HCT116 (cell line): ENCODE data around the gene PACRG. TPM values are rescaled to one million over a fixed set of nuclear protein-coding genes. Genes with fewer than 3 reads are reported as not detected.
A peak's percentile ranks its signal among the peaks of the same experiment; 100 is the strongest.
"Not testable (repeated sequence)": the region's sequence is repeated elsewhere in the genome, so short reads cannot be mapped to it uniquely, and the experiment has no call there.

Source experiments
- ATAC-seq: fragments of 200-7000 bp; cut with Tn5 transposase; 2 replicates; pipeline ENCODE4 v1.9.1; 2020; ENCODE audit warnings: mild to moderate bottlenecking, moderate library complexity
- Bru-seq: library from RNA; stranded (reverse); fragments of 400-500 nt; gene quantifications from one replicate; lab custom pipeline; 2021; lab: Mats Ljungman, UMichigan
- BruChase-seq, 2 experiments: library from RNA; stranded (reverse); fragments of 400-500 nt; gene quantifications; one replicate each; lab custom pipeline; 2021; lab: Mats Ljungman, UMichigan
- BruUV-seq: library from RNA; stranded (reverse); fragments of 400-500 nt; replicated peaks from 2 replicates; lab custom pipeline; 2021; lab: Mats Ljungman, UMichigan
- CTCF ChIA-PET: fragments of 300-600 bp; sonication (Branson Sonifier 250); formaldehyde crosslinking; loops from one replicate; lab custom pipeline; 2021; ENCODE audit warnings: antibody characterized with exemption; lab: Charles Lee
- POLR2A ChIA-PET: fragments of 300-600, 350-600 bp; sonication (Branson Sonifier 250); formaldehyde crosslinking; loops from one replicate; lab custom pipeline; 2021; ENCODE audit warnings: antibody characterized with exemption; lab: Charles Lee
- RAD21 ChIA-PET, 2 experiments: fragments of 300-600 bp; sonication (Branson Sonifier 250); formaldehyde crosslinking; loops; one replicate each; lab custom pipeline; 2023; ENCODE audit warnings: low total read pairs in 2 of 2; ENCODE audit not compliant: uncharacterized antibody in 2 of 2, unreplicated experiment in 2 of 2, low non-redundant PET in 1 of 2; lab: Charles Lee
- DNase-seq: peaks from one replicate; pipeline ENCODE4 v3.0.0-alpha.2; 2010; ENCODE audit warnings: low read depth, low spot score
- H2AFZ ChIP-seq: fragments of 200-600 bp; shearing (Covaris generic), sonication (generic); 2 replicates; pipeline ENCODE4 v1.6.1; 2017; ENCODE audit warnings: low read depth, mixed run types, mixed read lengths, antibody characterized with exemption, low read length; ENCODE audit not compliant: poor library complexity, severe bottlenecking
- H3K27ac ChIP-seq: 2 replicates; pipeline ENCODE4 v1.5.1; 2012; ENCODE audit warnings: low read depth, low read length
- H3K27me3 ChIP-seq: fragments of 200-600 bp; sonication (generic); 2 replicates; pipeline ENCODE4 v1.6.1; 2016; ENCODE audit warnings: mixed run types, low read length, mixed read lengths; ENCODE audit not compliant: insufficient read depth
- H3K36me3 ChIP-seq, 2 experiments: fragments of 200-500 bp in 1 of 2; fragments of 200-600 bp in 1 of 2; sonication (Bioruptor generic) in 1 of 2; sonication (generic) in 1 of 2; 2 replicates each; pipeline versions ENCODE4 v1.5.1 to v1.6.1; 2014 to 2016; ENCODE audit warnings: low read length in 2 of 2, inconsistent platforms in 1 of 2, mixed read lengths in 1 of 2, mixed run types in 1 of 2; ENCODE audit not compliant: insufficient read depth in 2 of 2, control insufficient read depth in 1 of 2
- H3K4me1 ChIP-seq, 2 experiments: fragments of 200-600 bp in 1 of 2; sonication (generic) in 1 of 2; 2 replicates each; pipeline versions ENCODE4 v1.5.1 to v1.6.1; 2012 to 2017; ENCODE audit warnings: low read length in 2 of 2, inconsistent platforms in 1 of 2, mild to moderate bottlenecking in 1 of 2, mixed read lengths in 1 of 2, mixed run types in 1 of 2, moderate library complexity in 1 of 2; ENCODE audit not compliant: insufficient read depth in 2 of 2, control insufficient read depth in 1 of 2
- H3K4me2 ChIP-seq: fragments of 200-600 bp; sonication (generic); 2 replicates; pipeline ENCODE4 v1.6.1; 2017; ENCODE audit warnings: mixed run types, low read length, mixed read lengths
- H3K4me3 ChIP-seq, 2 experiments: fragments of 200-600 bp in 1 of 2; sonication (generic) in 1 of 2; replicated peaks in 1 of 2; 2 replicates each; pipeline ENCODE4 v1.5.1; 2011 to 2016; ENCODE audit warnings: low read length in 2 of 2, control low read depth in 1 of 2, low read depth in 1 of 2, mild to moderate bottlenecking in 1 of 2, mixed read lengths in 1 of 2, mixed run types in 1 of 2
- H3K79me2 ChIP-seq: fragments of 200-600 bp; sonication (generic); 2 replicates; pipeline ENCODE4 v1.6.1; 2017; ENCODE audit warnings: mild to moderate bottlenecking, mixed run types, low read length, moderate library complexity, mixed read lengths; ENCODE audit not compliant: insufficient read depth
- H3K9ac ChIP-seq: fragments of 200-600 bp; sonication (generic); 2 replicates; pipeline ENCODE4 v1.6.1; 2016; ENCODE audit warnings: low read length, mixed read lengths
- H3K9me2 ChIP-seq: fragments of 200-600 bp; sonication (generic), shearing (Covaris generic); 2 replicates; pipeline ENCODE4 v1.6.1; 2017; ENCODE audit warnings: mixed run types, mild to moderate bottlenecking, moderate library complexity; ENCODE audit not compliant: insufficient read depth
- H3K9me3 ChIP-seq, 2 experiments: fragments of 200-500 bp in 1 of 2; fragments of 200-600 bp in 1 of 2; sonication (Bioruptor generic) in 1 of 2; sonication (generic) in 1 of 2; 2 replicates each; pipeline ENCODE4 v1.6.1; 2014 to 2017; ENCODE audit warnings: low read length in 2 of 2, mixed read lengths in 2 of 2, inconsistent platforms in 1 of 2, low read depth in 1 of 2, mild to moderate bottlenecking in 1 of 2, mixed run types in 1 of 2, moderate library complexity in 1 of 2; ENCODE audit not compliant: control insufficient read depth in 1 of 2, insufficient read depth in 1 of 2
- H4K20me1 ChIP-seq: fragments of 200-600 bp; sonication (generic), shearing (Covaris generic); 2 replicates; pipeline ENCODE4 v1.6.1; 2017; ENCODE audit warnings: mixed run types, mild to moderate bottlenecking, moderate library complexity; ENCODE audit not compliant: insufficient read depth
- CBX3 ChIP-seq: IDR thresholded peaks from 2 replicates; pipeline ENCODE4 v1.6.1; 2012; ENCODE audit warnings: low read depth
- EGR1 ChIP-seq: IDR thresholded peaks from 2 replicates; pipeline ENCODE4 v1.6.1; 2012; ENCODE audit warnings: low read depth
- MAX ChIP-seq: IDR thresholded peaks from 2 replicates; pipeline ENCODE4 v1.6.1; 2012
- POLR2AphosphoS5 ChIP-seq: IDR thresholded peaks from 2 replicates; pipeline ENCODE4 v1.6.1; 2011; ENCODE audit warnings: mild to moderate bottlenecking, low read depth, low read length, moderate library complexity
- REST ChIP-seq: IDR thresholded peaks from 2 replicates; pipeline ENCODE4 v1.6.1; 2012; ENCODE audit warnings: low read depth
- SP1 ChIP-seq: IDR thresholded peaks from 2 replicates; pipeline ENCODE4 v1.6.1; 2012; ENCODE audit warnings: low read depth
- ZFX ChIP-seq: fragments of 450-650 bp; IDR thresholded peaks from 2 replicates; pipeline ENCODE4 v1.6.1; 2017
- ZNF274 ChIP-seq: fragments of 200-500 bp; sonication (Bioruptor generic); IDR thresholded peaks from 2 replicates; pipeline ENCODE4 v1.6.1; 2014; ENCODE audit warnings: mild to moderate bottlenecking, low read depth, low read length, inconsistent platforms
- intact Hi-C: fragments of 100-400 bp; cut with micrococcal nuclease; formaldehyde crosslinking; loops from 2 replicates; pipeline ENCODE4 v1.10.0; 2022
- long read RNA-seq: library from polyadenylated mRNA; unstranded; transcript quantifications from one replicate; pipeline ENCODE4 v2.0.0, GENCODE V29; 2021; ENCODE audit not compliant: unreplicated experiment
- polyA plus RNA-seq: library from polyadenylated mRNA; unstranded; fragments of >200 nt; gene quantifications from 2 replicates; pipeline ENCODE4 v1.2.1, GENCODE V29; 2012; ENCODE audit warnings: missing spikeins
- total RNA-seq: library from RNA; stranded (reverse); gene quantifications from one replicate; pipeline ENCODE4 v1.2.1, GENCODE V29; 2021; ENCODE audit not compliant: unreplicated experiment

PACRG gene
- total RNA-seq: 0.71 TPM
- 0.07 and 1.6 TPM in 2 replicates for polyA plus RNA-seq
- percentile 18 among the genes with signal in this experiment for Bru-seq, nascent RNA
- BruChase-seq, experiment 1, labeled RNA remaining after a 6-hour chase: percentile 11 among the genes with signal in this experiment
- percentile 22 among the genes with signal in this experiment for BruChase-seq, experiment 2, labeled RNA remaining after a 2-hour chase
- long read RNA-seq: 0 reads

- ChIA-PET POLR2A (no interaction called here), CTCF (no interaction called here), RAD21 (no interaction called here)
- H3K79me2 ChIP-seq: no peaks in the 10 kb centered on the region
- intact Hi-C loops: no loop called here
- H3K27me3 ChIP-seq: no peaks in the 10 kb centered on the region
- H3K9me2 ChIP-seq: no peaks in the 10 kb centered on the region
- peak within 1 kb of the TSS; percentile 41; the same call in 1 of the 2 replicates for H3K27ac ChIP-seq
- peak; percentile 96 for ATAC-seq
- H2AFZ ChIP-seq: peak within 1 kb of the TSS; percentile 90
- H3K9ac ChIP-seq: peak within 1 kb of the TSS; percentile 59
- H3K9me3 ChIP-seq: no peaks in the 10 kb centered on the region; a peak in 1 of 4 replicates
- no peaks in the 10 kb centered on the region for H4K20me1 ChIP-seq
- H3K36me3 ChIP-seq: no peaks in the 10 kb centered on the region
- peaks cover 0 to 9% of the 10 kb centered on the region in 2 experiments; a peak in 1 of 4 replicates for H3K4me1 ChIP-seq
- peak; percentile 88 for DNase-seq
- BruUV-seq: no TSS peak
- peak within 1 kb of the TSS; percentile 43 to 61 for H3K4me3 ChIP-seq
- TF ChIP-seq POLR2AphosphoS5 (peak; percentile 76), EGR1 (peak; percentile 93), ZNF274 (no peak), REST (no peak), CBX3 (no peak), ZFX (peak; percentile 51), SP1 (peak; percentile 41), MAX (0 out of 2 replicates have a peak, but pooled peaks have one; percentile 38)
- H3K4me2 ChIP-seq: peak within 1 kb of the TSS; percentile 71
Observed at GRCh38 chr6:162727322-162728182, at the start of gene PACRG, which contains the start of gene PRKN. Gene PACRG, plus strand, starts transcription at chr6:162727974. Gene PRKN, minus strand, starts transcription at chr6:162727766.

- BruUV-seq, RAD21 ChIA-PET: not testable (repeated sequence)
Observed at GRCh38 chr6:162678896-162679295, 48.9 kb upstream of the PACRG start.

More at GRCh38 chr6:162678896-162679295, 48.9 kb upstream of the PACRG start:
- CTCF ChIA-PET, H3K27me3 ChIP-seq, POLR2A ChIA-PET, H3K36me3 ChIP-seq, H3K79me2 ChIP-seq, H3K4me2 ChIP-seq, H3K9me2 ChIP-seq, H3K9ac ChIP-seq, H2AFZ ChIP-seq, H3K27ac ChIP-seq, H3K9me3 ChIP-seq, H4K20me1 ChIP-seq, H3K4me1 ChIP-seq, DNase-seq, intact Hi-C loops, ATAC-seq, H3K4me3 ChIP-seq: not testable (repeated sequence)
